Measurements from ENCODE around the gene CYFIP2.

CYFIP2 gene

DNA sequence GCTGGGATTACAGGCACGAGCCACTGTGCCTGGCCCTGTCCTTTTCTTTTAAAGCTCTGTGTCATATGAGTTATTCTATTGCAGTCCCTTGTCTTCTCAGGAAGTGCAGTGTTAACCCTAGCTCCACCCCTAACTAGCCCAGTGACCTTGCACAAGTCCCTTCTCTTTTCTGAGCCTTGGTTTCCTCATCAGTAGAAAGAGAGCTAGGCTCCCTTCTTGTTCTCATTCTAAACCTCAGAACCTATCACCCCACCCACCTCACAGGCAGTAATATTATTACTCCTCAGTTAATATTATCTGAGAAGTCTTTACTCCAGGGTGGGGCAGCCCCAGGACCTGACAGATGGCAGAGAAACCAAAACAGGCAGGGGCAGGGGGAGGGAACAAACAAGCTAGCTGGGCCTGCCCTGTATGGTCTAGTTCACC is 7.2 kb downstream of the CYFIP2 start:
- no peak overlapping the region for H3K4me3 ChIP-seq (IDR thresholded peaks at IDR 0.05; ENCODE audit: insufficient read depth, low read depth, low read length)
- H3K4me2 ChIP-seq: peak overlapping the region; percentile 96
- no peak overlapping the region for H2AFZ ChIP-seq (ENCODE audit: low read depth)
- H3K9ac ChIP-seq: peak overlapping the region; percentile 82; the same call in 1 of the 2 replicates
- H4K20me1 ChIP-seq (ENCODE audit: insufficient read depth): no peaks in the 10 kb centered on the region
- peak overlapping the region; percentile 100 for H3K27ac ChIP-seq
- H3K4me1 ChIP-seq (ENCODE audit: low read depth, poor library complexity, severe bottlenecking): peaks cover 74% of the 10 kb centered on the region
- peaks cover 70% of the 10 kb centered on the region for H3K79me2 ChIP-seq (ENCODE audit: insufficient read depth, low read depth)
- TF ChIP-seq, protein P1, sequence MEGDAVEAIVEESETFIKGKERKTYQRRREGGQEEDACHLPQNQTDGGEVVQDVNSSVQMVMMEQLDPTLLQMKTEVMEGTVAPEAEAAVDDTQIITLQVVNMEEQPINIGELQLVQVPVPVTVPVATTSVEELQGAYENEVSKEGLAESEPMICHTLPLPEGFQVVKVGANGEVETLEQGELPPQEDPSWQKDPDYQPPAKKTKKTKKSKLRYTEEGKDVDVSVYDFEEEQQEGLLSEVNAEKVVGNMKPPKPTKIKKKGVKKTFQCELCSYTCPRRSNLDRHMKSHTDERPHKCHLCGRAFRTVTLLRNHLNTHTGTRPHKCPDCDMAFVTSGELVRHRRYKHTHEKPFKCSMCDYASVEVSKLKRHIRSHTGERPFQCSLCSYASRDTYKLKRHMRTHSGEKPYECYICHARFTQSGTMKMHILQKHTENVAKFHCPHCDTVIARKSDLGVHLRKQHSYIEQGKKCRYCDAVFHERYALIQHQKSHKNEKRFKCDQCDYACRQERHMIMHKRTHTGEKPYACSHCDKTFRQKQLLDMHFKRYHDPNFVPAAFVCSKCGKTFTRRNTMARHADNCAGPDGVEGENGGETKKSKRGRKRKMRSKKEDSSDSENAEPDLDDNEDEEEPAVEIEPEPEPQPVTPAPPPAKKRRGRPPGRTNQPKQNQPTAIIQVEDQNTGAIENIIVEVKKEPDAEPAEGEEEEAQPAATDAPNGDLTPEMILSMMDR (conservative IDR thresholded peaks at IDR 0.05; ENCODE audit: low read depth, low read length): no peak
- no peaks in the 10 kb centered on the region for H3K27me3 ChIP-seq (ENCODE audit: insufficient read depth, low read depth)
- H3K36me3 ChIP-seq (ENCODE audit: insufficient read depth): no peaks in the 10 kb centered on the region

DNA sequence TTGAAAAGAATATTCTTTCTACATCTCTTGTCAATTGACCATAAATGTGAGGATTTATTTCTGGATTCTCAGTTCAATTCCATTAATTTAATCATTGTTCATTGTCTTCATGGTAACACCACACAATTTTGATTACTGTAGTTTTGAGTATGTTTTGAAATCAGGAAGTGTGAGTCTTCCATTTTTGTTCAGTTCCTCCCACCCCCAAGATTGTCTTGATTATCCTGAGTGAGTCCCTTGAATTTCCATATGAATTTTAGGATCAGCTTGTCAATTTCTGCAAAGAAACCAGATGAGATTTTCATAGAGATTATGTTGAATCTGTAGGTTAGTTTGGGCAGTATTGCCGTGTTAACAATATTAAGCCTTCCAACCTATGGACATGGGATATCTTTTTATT is 9.5 kb downstream of the CYFIP2 start:
- no peak overlapping the region for H3K9ac ChIP-seq
- H3K4me3 ChIP-seq (IDR thresholded peaks at IDR 0.05; ENCODE audit: insufficient read depth, low read depth, low read length): no peak overlapping the region
- H3K4me2 ChIP-seq: no peak overlapping the region
- TF ChIP-seq, protein P1 (conservative IDR thresholded peaks at IDR 0.05; ENCODE audit: low read depth, low read length): no peak
- no peak overlapping the region for H2AFZ ChIP-seq (ENCODE audit: low read depth)
- no peaks in the 10 kb centered on the region for H3K27me3 ChIP-seq (ENCODE audit: insufficient read depth, low read depth)
- no peaks in the 10 kb centered on the region for H3K36me3 ChIP-seq (ENCODE audit: insufficient read depth)
- no peak overlapping the region for H3K27ac ChIP-seq
- peaks cover 52% of the 10 kb centered on the region for H3K4me1 ChIP-seq (ENCODE audit: low read depth, poor library complexity, severe bottlenecking)
- no peaks in the 10 kb centered on the region for H4K20me1 ChIP-seq (ENCODE audit: insufficient read depth)
- H3K79me2 ChIP-seq (ENCODE audit: insufficient read depth, low read depth): peaks cover 67% of the 10 kb centered on the region

DNA sequence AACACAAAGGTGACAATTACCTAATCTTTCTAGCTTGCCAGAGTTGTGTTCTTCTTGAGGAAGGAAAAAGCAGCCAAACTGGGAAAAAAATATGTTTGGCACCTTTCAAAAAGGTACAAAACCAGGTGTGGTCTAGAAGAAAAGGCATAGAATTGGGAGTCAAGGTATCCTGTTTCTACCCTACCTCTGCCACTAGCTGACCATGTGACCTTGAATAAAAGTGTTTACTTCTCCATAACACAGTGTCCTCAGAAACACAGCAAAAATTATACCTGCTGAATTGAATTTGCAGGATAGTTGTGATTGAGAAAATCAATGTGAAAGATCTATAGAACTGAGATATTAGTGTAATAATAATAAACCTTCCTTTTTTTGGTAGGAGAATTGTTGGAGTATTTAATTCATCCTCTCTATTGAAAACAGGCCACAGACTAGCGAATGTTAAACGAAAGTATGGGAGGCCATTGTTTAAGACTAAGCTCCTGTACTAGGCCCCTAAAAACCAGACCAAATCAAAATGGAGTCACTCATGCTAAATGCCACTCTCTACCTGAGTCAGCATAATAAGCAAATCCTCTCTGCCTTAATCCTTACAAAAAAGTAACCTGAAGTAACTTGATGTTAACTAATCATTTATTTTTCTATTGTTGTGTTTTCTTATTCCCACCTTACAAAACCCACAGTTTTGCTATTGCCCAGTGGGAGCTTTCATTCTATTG is 12.6 kb downstream of the CYFIP2 start:
- Histone ChIP-seq H3K4me1 (ENCODE audit: low read depth, poor library complexity, severe bottlenecking) (peaks cover 29% of the 10 kb centered on the region), H3K27me3 (ENCODE audit: insufficient read depth, low read depth) (no peaks in the 10 kb centered on the region), H3K4me3 (IDR thresholded peaks at IDR 0.05; ENCODE audit: insufficient read depth, low read depth, low read length) (no peak overlapping the region), H4K20me1 (ENCODE audit: insufficient read depth) (no peaks in the 10 kb centered on the region), H3K9ac (no peak overlapping the region), H3K4me2 (no peak overlapping the region), H3K79me2 (ENCODE audit: insufficient read depth, low read depth) (peaks cover 53% of the 10 kb centered on the region), H2AFZ (ENCODE audit: low read depth) (no peak overlapping the region), H3K27ac (no peak overlapping the region), H3K36me3 (ENCODE audit: insufficient read depth) (no peaks in the 10 kb centered on the region)
- TF ChIP-seq, protein P1 (conservative IDR thresholded peaks at IDR 0.05; ENCODE audit: low read depth, low read length): no peak

DNA sequence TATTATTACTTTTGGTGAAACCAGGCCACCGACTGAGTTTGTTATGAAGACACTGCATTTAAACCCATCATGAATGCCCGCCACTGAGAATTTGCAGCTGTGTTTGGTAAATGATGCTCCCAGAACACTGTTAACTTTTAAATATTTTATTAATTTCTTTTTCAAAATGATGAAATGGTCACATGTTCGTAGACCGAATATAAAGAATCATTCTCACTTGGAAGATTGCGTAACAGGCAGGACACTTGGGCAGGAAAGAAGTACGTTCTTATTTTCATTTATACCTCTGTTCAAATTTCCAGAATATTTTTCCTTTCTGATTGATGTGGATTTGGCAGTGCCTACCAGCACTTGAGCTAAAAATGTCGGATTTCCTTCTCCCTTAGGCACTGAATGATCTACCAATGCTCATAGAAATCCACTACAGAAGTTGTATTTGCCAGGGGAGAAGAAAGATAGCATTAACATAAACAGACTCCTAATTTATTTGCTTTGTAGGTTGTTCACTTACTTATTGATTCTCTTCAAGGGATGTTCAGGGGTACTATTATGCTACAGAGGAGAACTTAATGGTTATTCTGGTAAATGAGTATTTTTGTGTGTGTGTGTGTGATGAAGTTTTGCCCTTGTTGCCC is 13.8 kb downstream of the CYFIP2 start:
- TF ChIP-seq, protein P1 (conservative IDR thresholded peaks at IDR 0.05; ENCODE audit: low read depth, low read length): no peak
- peaks cover 41% of the 10 kb centered on the region for H3K79me2 ChIP-seq (ENCODE audit: insufficient read depth, low read depth)
- peaks cover 18% of the 10 kb centered on the region for H3K4me1 ChIP-seq (ENCODE audit: low read depth, poor library complexity, severe bottlenecking)

More for the DNA sequence above, 13.8 kb downstream of the CYFIP2 start:
- H3K27ac ChIP-seq: no peak overlapping the region
- no peak overlapping the region for H2AFZ ChIP-seq (ENCODE audit: low read depth)
- H3K4me3 ChIP-seq (IDR thresholded peaks at IDR 0.05; ENCODE audit: insufficient read depth, low read depth, low read length): no peak overlapping the region
- no peaks in the 10 kb centered on the region for H3K27me3 ChIP-seq (ENCODE audit: insufficient read depth, low read depth)
- H3K9ac ChIP-seq: no peak overlapping the region
- H3K36me3 ChIP-seq (ENCODE audit: insufficient read depth): no peaks in the 10 kb centered on the region
- no peaks in the 10 kb centered on the region for H4K20me1 ChIP-seq (ENCODE audit: insufficient read depth)
- H3K4me2 ChIP-seq: no peak overlapping the region
